DOHH2 (cell line): ENCODE data around the gene SRGAP3.

Source experiments
- H3F3A ChIP-seq: fragments of 200-600 bp; sonication (generic), shearing (Covaris generic); 2 replicates; pipeline ENCODE4 v1.6.0; 2016; ENCODE audit warnings: antibody characterized with exemption, mild to moderate bottlenecking; ENCODE audit not compliant: control insufficient read depth, insufficient read depth
- H3K27ac ChIP-seq: fragments of 200-600 bp; sonication (generic); 2 replicates; pipeline ENCODE4 v1.5.1; 2014; ENCODE audit warnings: low read depth, mild to moderate bottlenecking, low read length, moderate library complexity
- H3K27me3 ChIP-seq: fragments of 200-600 bp; sonication (generic); 2 replicates; pipeline ENCODE4 v1.6.1; 2014; ENCODE audit warnings: mild to moderate bottlenecking, low read length, mixed read lengths; ENCODE audit not compliant: control insufficient read depth
- H3K36me3 ChIP-seq: fragments of 200-600 bp; sonication (generic); 2 replicates; pipeline ENCODE4 v1.6.1; 2014; ENCODE audit warnings: mild to moderate bottlenecking, low read length, moderate library complexity, mixed read lengths; ENCODE audit not compliant: control insufficient read depth
- H3K4me1 ChIP-seq: fragments of 200-600 bp; sonication (generic); 2 replicates; pipeline ENCODE4 v1.6.1; 2014; ENCODE audit warnings: mild to moderate bottlenecking, low read length, mixed read lengths; ENCODE audit not compliant: control insufficient read depth
- H3K4me2 ChIP-seq: fragments of 200-600 bp; sonication (generic); 2 replicates; pipeline ENCODE4 v1.6.0; 2014; ENCODE audit warnings: mild to moderate bottlenecking, low read length, moderate library complexity
- H3K4me3 ChIP-seq: fragments of 200-600 bp; sonication (generic); 2 replicates; pipeline ENCODE4 v1.5.1; 2014; ENCODE audit warnings: mild to moderate bottlenecking, low read length, mixed read lengths
- H3K79me2 ChIP-seq: fragments of 200-600 bp; sonication (generic); 2 replicates; pipeline ENCODE4 v1.6.1; 2014; ENCODE audit warnings: mild to moderate bottlenecking, low read length, mixed read lengths; ENCODE audit not compliant: control insufficient read depth
- H3K9me2 ChIP-seq: fragments of 200-600 bp; sonication (generic); replicated peaks from 2 replicates; pipeline ENCODE4 v1.6.1; 2014; ENCODE audit warnings: mild to moderate bottlenecking, low read length, mixed read lengths; ENCODE audit not compliant: control insufficient read depth
- H3K9me3 ChIP-seq: fragments of 200-600 bp; sonication (generic); 2 replicates; pipeline ENCODE4 v1.6.1; 2014; ENCODE audit warnings: antibody characterized with exemption, low read length, mixed read lengths; ENCODE audit not compliant: control insufficient read depth, insufficient read depth
- H4K20me1 ChIP-seq: fragments of 200-600 bp; sonication (generic); 2 replicates; pipeline ENCODE4 v1.6.0; 2014; ENCODE audit warnings: low read depth, mild to moderate bottlenecking, antibody characterized with exemption, low read length, moderate library complexity; ENCODE audit not compliant: control insufficient read depth, insufficient read depth
- EZH2phosphoT487 ChIP-seq: fragments of 200-600 bp; sonication (generic); IDR thresholded peaks from 2 replicates; pipeline ENCODE4 v1.6.1; 2017; ENCODE audit warnings: borderline replicate concordance, mild to moderate bottlenecking, antibody characterized with exemption, low read length, moderate library complexity, mixed read lengths
- TF ChIP-seq, protein P1 (sequence below): fragments of 200-600 bp; sonication (generic); IDR thresholded peaks from one replicate; pipeline ENCODE4 v1.5.1; 2014; ENCODE audit warnings: antibody characterized with exemption, mild to moderate bottlenecking, low read depth, low read length; ENCODE audit not compliant: poor library complexity, severe bottlenecking

The SRGAP3 gene

GRCh38 chr3:8974458-8974857 is 275.0 kb downstream of the SRGAP3 start:
- Histone ChIP-seq H3K27ac (no peak overlapping the region), H3K79me2 (no peaks in the 10 kb centered on the region), H3F3A (no peaks in the 10 kb centered on the region), H3K4me1 (no peaks in the 10 kb centered on the region), H3K9me2 (no peaks in the 10 kb centered on the region), H4K20me1 (no peaks in the 10 kb centered on the region), H3K36me3 (no peaks in the 10 kb centered on the region), H3K9me3 (no peaks in the 10 kb centered on the region), H3K4me3 (no peak overlapping the region), H3K27me3 (peaks cover 17% of the 10 kb centered on the region), H3K4me2 (no peak overlapping the region)
- no peak for TF ChIP-seq EZH2phosphoT487
- TF ChIP-seq, protein P1, sequence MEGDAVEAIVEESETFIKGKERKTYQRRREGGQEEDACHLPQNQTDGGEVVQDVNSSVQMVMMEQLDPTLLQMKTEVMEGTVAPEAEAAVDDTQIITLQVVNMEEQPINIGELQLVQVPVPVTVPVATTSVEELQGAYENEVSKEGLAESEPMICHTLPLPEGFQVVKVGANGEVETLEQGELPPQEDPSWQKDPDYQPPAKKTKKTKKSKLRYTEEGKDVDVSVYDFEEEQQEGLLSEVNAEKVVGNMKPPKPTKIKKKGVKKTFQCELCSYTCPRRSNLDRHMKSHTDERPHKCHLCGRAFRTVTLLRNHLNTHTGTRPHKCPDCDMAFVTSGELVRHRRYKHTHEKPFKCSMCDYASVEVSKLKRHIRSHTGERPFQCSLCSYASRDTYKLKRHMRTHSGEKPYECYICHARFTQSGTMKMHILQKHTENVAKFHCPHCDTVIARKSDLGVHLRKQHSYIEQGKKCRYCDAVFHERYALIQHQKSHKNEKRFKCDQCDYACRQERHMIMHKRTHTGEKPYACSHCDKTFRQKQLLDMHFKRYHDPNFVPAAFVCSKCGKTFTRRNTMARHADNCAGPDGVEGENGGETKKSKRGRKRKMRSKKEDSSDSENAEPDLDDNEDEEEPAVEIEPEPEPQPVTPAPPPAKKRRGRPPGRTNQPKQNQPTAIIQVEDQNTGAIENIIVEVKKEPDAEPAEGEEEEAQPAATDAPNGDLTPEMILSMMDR: no peak

DNA sequence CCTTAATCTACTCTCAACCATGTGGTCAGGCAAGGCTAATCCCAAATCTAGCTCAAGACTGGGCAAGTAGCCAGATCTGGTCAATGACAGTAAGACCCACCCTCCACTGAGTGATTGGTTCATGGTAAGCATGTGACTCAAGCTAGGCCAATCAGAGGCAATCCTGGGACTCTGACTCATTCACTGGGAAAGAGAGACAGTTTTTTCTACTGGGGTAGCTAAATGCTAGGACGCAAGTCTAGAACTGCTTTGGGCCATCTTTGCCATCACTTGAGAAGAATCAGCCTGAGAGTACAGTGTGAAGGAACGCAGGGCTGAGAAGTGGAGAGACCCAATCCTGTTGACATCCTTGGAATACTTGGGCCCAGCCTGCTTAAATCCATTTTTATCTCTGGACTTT is 276.8 kb downstream of the SRGAP3 start:
- H3K79me2 ChIP-seq: no peaks in the 10 kb centered on the region

GRCh38 chr3:8970971-8971589 is 278.4 kb downstream of the SRGAP3 start:
- Histone ChIP-seq H3K79me2 (no peaks in the 10 kb centered on the region), H3F3A (no peaks in the 10 kb centered on the region), H3K9me3 (no peaks in the 10 kb centered on the region), H3K4me2 (no peak overlapping the region), H4K20me1 (no peaks in the 10 kb centered on the region), H3K9me2 (no peaks in the 10 kb centered on the region), H3K27me3 (peaks cover 19% of the 10 kb centered on the region), H3K36me3 (no peaks in the 10 kb centered on the region), H3K4me3 (no peak overlapping the region), H3K27ac (no peak overlapping the region), H3K4me1 (no peaks in the 10 kb centered on the region)
- TF ChIP-seq, protein P1: peak; percentile 92
- no peak for TF ChIP-seq EZH2phosphoT487

More for the DNA sequence above, 276.8 kb downstream of the SRGAP3 start:
- Histone ChIP-seq H3K27ac (no peak overlapping the region), H4K20me1 (no peaks in the 10 kb centered on the region), H3K4me2 (no peak overlapping the region), H3K36me3 (no peaks in the 10 kb centered on the region), H3K27me3 (peaks cover 19% of the 10 kb centered on the region), H3K4me3 (no peak overlapping the region), H3K4me1 (no peaks in the 10 kb centered on the region), H3K9me3 (no peaks in the 10 kb centered on the region), H3K9me2 (no peaks in the 10 kb centered on the region), H3F3A (no peaks in the 10 kb centered on the region)
- TF ChIP-seq, protein P1: no peak
- no peak for TF ChIP-seq EZH2phosphoT487
